ENCODE measurements around the gene UTP3.
"Not testable (repeated sequence)": the region's sequence is repeated elsewhere in the genome, so short reads cannot be mapped to it uniquely, and the experiment has no call there.

The UTP3 gene

GRCh38 chr4:70687392-70687791 lies 940 bp upstream of the UTP3 start:
- no peak for DNase-seq

GRCh38 chr4:70688795-70689231 lies 481 bp downstream of the UTP3 start:
- no peak for DNase-seq

- no peak for DNase-seq
Measured at GRCh38 chr4:70691661-70692060, 3.3 kb downstream of the UTP3 start.

GRCh38 chr4:70694633-70695032 lies 6.3 kb downstream of the UTP3 start:
- not testable (repeated sequence) for DNase-seq

- not testable (repeated sequence) for DNase-seq
Measured at GRCh38 chr4:70698435-70698834, 10.1 kb downstream of the UTP3 start.

GRCh38 chr4:70700712-70701111 lies 12.4 kb downstream of the UTP3 start:
- no peak for DNase-seq

GRCh38 chr4:70701271-70701670 lies 12.9 kb downstream of the UTP3 start:
- DNase-seq, result no peak

- not testable (repeated sequence) for DNase-seq
Measured at GRCh38 chr4:70702592-70702991, 14.3 kb downstream of the UTP3 start.

- DNase-seq, result peak; percentile 73
Measured at GRCh38 chr4:70703619-70704214, 15.4 kb downstream of the UTP3 start.

- DNase-seq, result peak; percentile 55
Measured at GRCh38 chr4:70704215-70704930, 16.0 kb downstream of the UTP3 start.

GRCh38 chr4:70704931-70705182 lies 16.5 kb downstream of the UTP3 start:
- DNase-seq, result no peak

GRCh38 chr4:70705183-70706043 lies 17.1 kb downstream of the UTP3 start:
- no peak for DNase-seq

- DNase-seq, result no peak
Measured at GRCh38 chr4:70706044-70706461, 17.7 kb downstream of the UTP3 start.

- no peak for DNase-seq
Measured at GRCh38 chr4:70706516-70706915, 18.2 kb downstream of the UTP3 start.

- DNase-seq, result no peak
Measured at GRCh38 chr4:70709611-70710205, 21.4 kb downstream of the UTP3 start.

GRCh38 chr4:70711599-70711998 lies 23.3 kb downstream of the UTP3 start:
- no peak for DNase-seq

- DNase-seq, result no peak
Measured at GRCh38 chr4:70712150-70712549, 23.8 kb downstream of the UTP3 start.

GRCh38 chr4:70712604-70713452 lies 24.5 kb downstream of the UTP3 start:
- DNase-seq, result no peak

- DNase-seq, result no peak
Measured at GRCh38 chr4:70713453-70714078, 25.2 kb downstream of the UTP3 start.

GRCh38 chr4:70714079-70714887 lies 26.0 kb downstream of the UTP3 start:
- no peak for DNase-seq

GRCh38 chr4:70715097-70715496 lies 26.8 kb downstream of the UTP3 start:
- no peak for DNase-seq

Measured in NCI-H1436 treated with DMSO at 0.1 percent for 48 hours (cell line).